GM10847 (cell line): ENCODE results near the gene DTX3L.

Experiments used
- POLR2A ChIP-seq: IDR thresholded peaks from 2 replicates; pipeline ENCODE4 v1.6.1; 2011; ENCODE audit not compliant: insufficient read length; ENCODE audit errors: extremely low read depth

DTX3L gene

GRCh38 chr3:122555275-122556071 lies 8.7 kb upstream of the DTX3L start:
- no peak for TF ChIP-seq POLR2A

DNA sequence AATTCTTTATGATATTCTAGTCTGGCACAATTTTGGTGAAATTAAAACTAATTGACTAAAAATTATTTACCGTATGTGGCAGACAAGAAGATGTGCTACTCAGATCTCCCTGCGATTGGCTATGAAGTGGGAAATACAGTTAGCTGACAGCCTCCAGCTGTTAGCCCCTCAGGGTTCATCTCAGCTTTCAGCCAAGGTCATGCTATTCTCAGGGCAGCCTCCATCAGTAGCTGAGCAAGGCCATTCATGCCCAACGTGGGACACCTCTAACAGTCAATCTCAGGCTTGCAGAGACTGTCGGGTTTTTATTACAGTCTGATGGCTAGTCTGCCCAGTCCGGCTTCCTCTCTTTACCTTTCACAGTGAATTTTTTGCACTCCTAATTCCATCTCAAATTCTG lies 6.8 kb upstream of the DTX3L start:
- no peak for TF ChIP-seq POLR2A

- TF ChIP-seq POLR2A = no peak
Measured at GRCh38 chr3:122558605-122559004, 5.5 kb upstream of the DTX3L start.

DNA sequence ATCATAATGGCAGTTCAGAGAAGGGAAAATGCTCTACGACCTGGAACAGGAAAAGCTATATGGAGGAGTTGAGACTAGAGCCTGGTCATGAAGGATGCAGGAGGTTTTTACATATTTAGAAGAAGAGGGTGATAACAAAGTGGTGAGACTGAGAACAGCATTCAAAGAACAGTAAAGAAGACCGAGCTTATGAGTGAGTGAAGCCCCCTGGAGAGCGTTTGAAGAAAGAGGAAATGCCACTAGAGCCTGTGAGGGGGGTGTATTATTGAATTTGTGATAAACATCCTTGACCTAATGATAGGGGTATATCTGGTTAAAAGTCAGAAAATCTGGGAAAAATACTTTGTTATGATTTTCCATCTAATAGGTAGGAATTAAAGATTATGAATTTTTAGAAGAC lies 4.2 kb upstream of the DTX3L start:
- TF ChIP-seq POLR2A = no peak

- no peak for TF ChIP-seq POLR2A
Measured at GRCh38 chr3:122560680-122561079, 3.5 kb upstream of the DTX3L start.

DNA sequence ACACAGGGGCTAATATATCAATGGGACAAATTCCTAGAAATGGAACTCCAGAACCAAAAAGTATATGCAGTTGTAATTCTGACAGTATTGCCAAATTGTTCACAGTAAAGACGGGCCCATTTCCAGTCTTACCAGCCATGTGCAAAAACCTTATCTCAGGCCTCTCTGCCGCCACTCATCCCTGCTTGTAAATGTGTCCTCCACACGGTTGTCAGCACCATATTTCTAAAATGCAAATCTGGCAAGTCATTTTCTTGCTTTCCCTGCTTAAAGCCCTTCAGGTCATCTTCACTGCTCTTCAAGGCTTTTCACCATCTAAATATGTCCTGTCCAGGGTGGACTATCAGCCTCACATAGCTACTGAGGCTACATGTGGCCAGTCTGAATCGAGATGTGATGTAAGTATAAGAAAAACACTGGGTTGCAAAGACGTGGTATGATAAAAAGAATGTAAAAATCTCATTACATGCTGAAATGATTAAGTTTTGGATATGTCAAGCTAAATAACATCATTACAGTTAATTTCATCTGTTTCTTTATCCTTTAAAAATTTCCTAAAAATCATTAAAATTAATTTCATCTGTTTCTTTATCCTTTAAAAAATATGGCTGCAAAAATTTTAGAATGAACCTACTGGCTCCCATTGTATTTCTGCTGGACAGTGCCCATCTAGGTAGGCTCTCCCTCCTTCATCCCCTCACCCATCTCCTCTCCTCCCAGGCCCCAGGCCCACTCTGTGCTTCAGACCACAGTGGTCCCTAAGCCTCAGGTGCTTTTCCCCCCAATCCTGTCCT lies 1.0 kb upstream of the DTX3L start:
- no peak for TF ChIP-seq POLR2A

GRCh38 chr3:122563717-122564025 lies 467 bp upstream of the DTX3L start:
- TF ChIP-seq POLR2A = no peak

GRCh38 chr3:122568755-122569154 lies 4.6 kb downstream of the DTX3L start:
- TF ChIP-seq POLR2A = no peak

DNA sequence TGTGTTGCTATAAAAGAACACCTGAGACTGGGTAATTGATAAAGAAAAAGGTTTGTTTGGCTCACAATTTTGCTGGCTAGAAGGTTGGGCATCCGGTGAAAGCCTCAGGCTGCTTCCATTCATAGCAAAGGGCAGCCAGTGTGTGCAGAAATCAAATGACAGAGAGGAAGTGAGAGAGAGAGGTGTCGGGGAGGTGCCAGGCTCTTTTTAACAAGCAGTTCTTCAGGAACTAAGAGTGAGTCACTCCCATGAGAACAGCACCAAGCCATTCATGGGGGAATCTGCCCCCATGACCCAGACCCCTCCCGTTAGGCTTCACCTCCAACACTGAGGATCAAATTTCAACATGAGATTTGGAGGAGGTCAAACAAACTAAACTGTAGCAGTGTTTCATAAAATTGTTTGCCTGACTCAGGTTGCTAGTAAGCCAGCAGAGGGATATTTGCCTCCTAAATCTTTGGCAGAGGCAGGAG lies 8.8 kb downstream of the DTX3L start:
- TF ChIP-seq POLR2A = no peak

GRCh38 chr3:122576174-122576940 lies 12.2 kb downstream of the DTX3L start:
- TF ChIP-seq POLR2A = no peak

- TF ChIP-seq POLR2A = peak; percentile 50
Measured at GRCh38 chr3:122577409-122578031, 13.4 kb downstream of the DTX3L start, which contains the start of gene PARP15. PARP15 (plus strand) TSS chr3:122577650; CDS start chr3:122577668, 18 bp downstream.

- TF ChIP-seq POLR2A = no peak
Measured at GRCh38 chr3:122578069-122578740, 14.1 kb downstream of the DTX3L start.

GRCh38 chr3:122580470-122580869 lies 16.3 kb downstream of the DTX3L start:
- TF ChIP-seq POLR2A = no peak

DNA sequence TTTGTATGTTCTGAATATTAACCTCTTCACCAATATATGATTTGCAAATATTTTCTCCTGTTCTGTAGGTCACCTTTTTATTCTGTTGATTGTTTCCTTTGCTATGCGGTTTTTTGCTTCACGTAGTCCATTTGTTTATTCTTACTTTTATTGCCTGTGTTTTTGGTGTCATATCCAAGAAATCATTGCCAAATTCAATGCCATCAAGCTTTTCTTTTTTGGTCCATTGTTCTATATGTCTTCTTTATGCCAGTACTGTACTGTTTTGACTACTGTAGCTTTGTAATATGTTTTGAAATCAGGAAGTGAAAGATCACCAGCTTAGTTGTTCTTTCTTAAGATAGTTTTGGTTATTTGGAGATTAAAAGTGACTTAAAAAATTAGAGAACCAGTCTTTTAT lies 17.5 kb downstream of the DTX3L start:
- no peak for TF ChIP-seq POLR2A

DNA sequence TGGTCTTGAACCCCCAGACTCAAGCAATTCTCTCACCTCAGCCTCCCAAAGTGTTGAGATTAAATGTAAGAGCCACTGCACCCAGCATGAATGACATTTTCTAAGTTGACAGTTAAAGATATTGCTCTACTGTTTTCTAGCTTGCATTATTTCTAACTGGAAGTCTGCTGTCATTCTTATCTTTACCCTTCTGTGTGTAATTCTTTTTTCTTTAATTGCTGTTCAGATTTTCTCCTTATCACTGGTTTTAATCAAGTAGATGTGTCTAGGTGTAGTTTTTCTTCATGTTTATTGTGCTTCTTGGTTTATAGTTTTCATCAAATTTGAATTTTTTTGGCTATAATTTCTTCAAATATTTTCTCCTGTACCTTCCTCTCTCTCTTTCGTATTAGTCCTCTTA lies 18.3 kb downstream of the DTX3L start:
- TF ChIP-seq POLR2A = no peak
